ENCODE data around the gene ZNF526. TPM values are rescaled to one million over a fixed set of nuclear protein-coding genes. Genes with fewer than 3 reads are reported as not detected.

Gene ZNF526
- total and polyA plus RNA-seq, 9 of the 15 experiments (the other 6 are each of a cell fraction or from before 2014, with no cell fraction given) = 1.3 to 17.9 (median 6.2) TPM

- H2AFZ ChIP-seq (ENCODE audit: low read depth, low read length) = no peak overlapping the region
- 0 out of 4 replicates have a peak overlapping the region, but pooled peaks of 1 of the 2 experiments have one; percentile 19 for H3K9ac ChIP-seq (ENCODE audit: insufficient read depth in 1 of 2, low read depth in 2 of 2, low read length in 2 of 2)
- no TSS peak for BruUV-seq (replicated peaks)
- H3K4me1 ChIP-seq (replicated peaks in 1 of 2; ENCODE audit: control insufficient read depth in 2 of 2, insufficient read depth in 2 of 2, low read length in 2 of 2) = peaks cover 25 to 58% of the 10 kb centered on the region in 2 experiments
- H3K9me1 ChIP-seq (ENCODE audit: control insufficient read depth, insufficient read depth, low read length) = peaks cover 4% of the 10 kb centered on the region
- intact Hi-C loops (cut with micrococcal nuclease) (no loop called here), in situ Hi-C loops (cut with MboI) (no loop called here)
- H3K36me3 ChIP-seq (ENCODE audit: control insufficient read depth, insufficient read depth, low read length) = peaks cover 49% of the 10 kb centered on the region; the same call in 2 of the 3 replicates
- H3K4me3 ChIP-seq = no peak overlapping the region
- no peak for DNase-seq (ENCODE audit: extremely low read depth in 1 of 4, low spot score in 3 of 4)
- no peaks in the 10 kb centered on the region for H3K9me3 ChIP-seq (replicated peaks; ENCODE audit: control insufficient read depth, insufficient read depth, low read depth, low read length)
- H4K20me1 ChIP-seq (replicated peaks; ENCODE audit: control insufficient read depth, insufficient read depth, low read length) = peaks cover 10% of the 10 kb centered on the region; the same call in 1 of the 2 replicates
- ChIA-PET CTCF (ENCODE audit: low intra/inter-chr PET ratio) (no interaction called here), POLR2A (interaction anchor here (1.0 kb wide), 1 partner anchor 56 kb away, joined by 3 read pairs; no protein-coding TSS in a partner anchor)
- WGBS (ENCODE audit: insufficient coverage, low coverage, missing lambda C conversion rate) = 89% methylated on average over 32 of the region's 41 CpGs
- no peaks in the 10 kb centered on the region for H3K27me3 ChIP-seq (ENCODE audit: control insufficient read depth in 2 of 2, insufficient read depth in 2 of 2, low read length in 2 of 2)
- ATAC-seq = no peak
- H3K27ac ChIP-seq (ENCODE audit: extremely low read depth, low read depth, low read length) = no peak overlapping the region
- FAIRE-seq = no peak
- peaks cover 50% of the 10 kb centered on the region for H3K79me2 ChIP-seq (ENCODE audit: control insufficient read depth, insufficient read depth, low read length)
- no peak overlapping the region for H3K4me2 ChIP-seq (ENCODE audit: insufficient read depth, low read length)
- TF ChIP-seq ZBTB11 (CRISPR knock-in tag; IDR thresholded peaks at IDR 0.05) = no peak
- no peak for TF ChIP-seq FOXP4 (CRISPR knock-in tag; IDR thresholded peaks at IDR 0.05; ENCODE audit: borderline replicate concordance)
- 0 out of 2 replicates have a peak, but pooled peaks have one; percentile 30 for TF ChIP-seq HNRNPL (IDR thresholded peaks at IDR 0.05; ENCODE audit: low read depth, low read length)
- no peak for TF ChIP-seq RBM34 (IDR thresholded peaks at IDR 0.05; ENCODE audit: borderline replicate concordance, insufficient read depth, low read length)
- TF ChIP-seq RBFOX2 (IDR thresholded peaks at IDR 0.05; ENCODE audit: low read depth, low read length) = peak; percentile 52
- no peak for TF ChIP-seq ZFP30 (CRISPR knock-in tag; IDR thresholded peaks at IDR 0.05; ENCODE audit: borderline replicate concordance)
- no peak for TF ChIP-seq ZFPM2 (CRISPR knock-in tag; IDR thresholded peaks at IDR 0.05)
- TF ChIP-seq SUPT5H (IDR thresholded peaks at IDR 0.05) = peak; percentile 25; the same call in 1 of the 2 replicates
- no peak for TF ChIP-seq ZNF384 (IDR thresholded peaks at IDR 0.05; ENCODE audit: low read depth, low read length)
- TF ChIP-seq SIX5 (IDR thresholded peaks at IDR 0.05; ENCODE audit: borderline replicate concordance in 1 of 2, insufficient read depth in 1 of 2, low read depth in 1 of 2, low read length in 2 of 2) = no peak
- TF ChIP-seq FIP1L1 (IDR thresholded peaks at IDR 0.05; ENCODE audit: low read depth, low read length, poor library complexity, severe bottlenecking) = no peak
- TF ChIP-seq MCM2 (IDR thresholded peaks at IDR 0.05; ENCODE audit: low read depth) = no peak
- peak; percentile 49 for TF ChIP-seq PCBP1 (IDR thresholded peaks at IDR 0.05; ENCODE audit: low read depth, low read length, poor library complexity, severe bottlenecking)
- TF ChIP-seq POLR2A (conservative IDR thresholded peaks at IDR 0.05) = peak; percentile 34; the same call in 1 of the 2 replicates
- TF ChIP-seq CBFA2T3 (IDR thresholded peaks at IDR 0.05) = no peak
Measured at GRCh38 chr19:42248270-42249148, 28.4 kb downstream of the ZNF526 start.

Measured in K562 (cell line).